GM19438 (cell line): ENCODE data around the gene NUP93.
"Not testable (repeated sequence)": the region's sequence is repeated elsewhere in the genome, so short reads cannot be mapped to it uniquely, and the experiment has no call there.

Source experiments
- ATAC-seq: cut with Tn5 transposase; IDR thresholded peaks from one replicate; pipeline ENCODE4 v1.9.1; 2021; ENCODE audit warnings: low read depth; ENCODE audit not compliant: unreplicated experiment

NUP93 gene

GRCh38 chr16:56810954-56811353 lies 81.0 kb downstream of the NUP93 start:
- ATAC-seq, result no peak

- ATAC-seq, result not testable (repeated sequence)
Measured at GRCh38 chr16:56811602-56812001, 81.7 kb downstream of the NUP93 start.

- ATAC-seq, result no peak
Measured at GRCh38 chr16:56812884-56813283, 83.0 kb downstream of the NUP93 start.

GRCh38 chr16:56814537-56815432 lies 84.9 kb downstream of the NUP93 start:
- no peak for ATAC-seq

GRCh38 chr16:56815721-56816120 lies 85.8 kb downstream of the NUP93 start:
- ATAC-seq, result no peak

- no peak for ATAC-seq
Measured at GRCh38 chr16:56817056-56817455, 87.1 kb downstream of the NUP93 start.

GRCh38 chr16:56817938-56818337 lies 88.0 kb downstream of the NUP93 start:
- ATAC-seq, result no peak

GRCh38 chr16:56823081-56823733 lies 93.3 kb downstream of the NUP93 start:
- ATAC-seq, result no peak

DNA sequence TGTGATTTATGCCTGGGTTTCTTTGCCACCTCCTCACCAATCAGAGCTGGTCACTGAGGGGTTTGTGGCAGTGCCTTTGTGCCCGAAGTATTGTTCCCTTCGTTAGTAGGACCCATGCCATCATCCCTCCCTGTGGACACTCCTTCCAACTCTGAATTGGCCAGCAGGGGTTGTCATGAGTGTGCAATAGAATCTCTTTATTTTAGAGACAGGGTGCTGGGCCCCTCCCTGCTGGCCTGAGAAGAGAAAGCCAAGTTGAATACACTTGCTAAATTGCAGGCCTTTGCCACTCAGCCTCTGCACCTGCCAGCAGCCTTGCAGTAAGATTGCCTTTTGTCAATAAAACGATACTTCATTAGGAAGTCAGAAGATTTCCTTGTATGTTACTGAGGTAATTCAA lies 94.4 kb downstream of the NUP93 start:
- ATAC-seq, result no peak

- no peak for ATAC-seq
Measured at GRCh38 chr16:56824804-56825203, 94.9 kb downstream of the NUP93 start.

DNA sequence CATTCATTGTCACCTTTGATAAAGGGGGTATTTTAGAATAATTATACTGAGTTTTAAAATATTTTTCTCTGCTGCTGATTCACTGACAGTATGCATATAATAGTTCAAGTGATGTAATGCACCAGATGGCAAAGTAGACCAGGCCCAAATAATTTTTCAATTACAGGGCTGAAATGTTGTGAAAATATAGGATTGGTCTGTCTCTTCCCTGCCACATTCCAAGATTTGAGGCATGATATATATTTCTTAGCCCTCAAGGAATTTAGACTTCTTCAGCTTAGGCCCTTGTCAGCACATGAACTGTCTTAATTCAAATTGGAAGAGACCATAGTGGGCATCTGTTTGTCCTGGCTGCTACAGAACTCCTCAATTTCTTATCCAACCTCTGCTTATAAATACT lies 95.9 kb downstream of the NUP93 start:
- ATAC-seq, result no peak

- ATAC-seq, result no peak
Measured at GRCh38 chr16:56828647-56829046, 98.7 kb downstream of the NUP93 start.

DNA sequence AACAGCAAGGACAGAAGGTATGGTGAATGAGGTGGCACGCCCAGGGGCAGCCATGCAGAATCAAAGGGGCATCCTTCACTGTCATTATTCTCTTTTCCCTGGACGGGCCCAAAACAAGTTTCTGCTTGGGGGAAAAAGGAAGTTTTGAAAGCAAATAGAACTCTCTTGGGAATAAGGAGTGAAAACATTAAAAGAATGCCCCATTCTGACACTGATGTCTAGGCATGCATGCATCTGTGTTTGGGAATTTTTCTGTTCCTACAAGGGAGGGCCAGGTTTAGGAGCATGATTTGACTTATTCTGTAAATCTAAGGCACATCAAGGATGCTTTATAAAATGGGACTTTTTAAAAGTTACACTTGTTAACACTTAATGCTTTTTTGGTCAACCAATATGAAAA lies 100.7 kb downstream of the NUP93 start:
- no peak for ATAC-seq

DNA sequence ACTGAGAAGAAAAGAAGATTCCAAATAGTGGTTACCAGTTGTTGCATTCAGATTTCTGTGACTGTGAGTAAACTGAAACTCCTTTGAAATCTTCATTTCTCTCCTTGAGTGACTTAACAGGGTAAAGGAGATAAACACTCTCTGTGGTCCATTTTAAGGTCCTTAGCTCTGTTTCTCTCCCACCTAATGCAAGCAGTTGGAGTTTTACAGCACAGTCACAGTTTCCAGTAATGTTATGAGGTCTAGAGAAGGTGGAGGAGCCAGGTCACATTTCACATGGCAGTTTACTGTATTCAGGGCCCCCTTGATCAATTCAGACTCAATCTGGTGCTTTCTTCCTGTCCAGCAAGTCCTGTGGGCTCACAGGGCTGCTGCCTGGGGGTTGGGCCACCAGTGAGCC lies 102.8 kb downstream of the NUP93 start:
- ATAC-seq, result no peak

DNA sequence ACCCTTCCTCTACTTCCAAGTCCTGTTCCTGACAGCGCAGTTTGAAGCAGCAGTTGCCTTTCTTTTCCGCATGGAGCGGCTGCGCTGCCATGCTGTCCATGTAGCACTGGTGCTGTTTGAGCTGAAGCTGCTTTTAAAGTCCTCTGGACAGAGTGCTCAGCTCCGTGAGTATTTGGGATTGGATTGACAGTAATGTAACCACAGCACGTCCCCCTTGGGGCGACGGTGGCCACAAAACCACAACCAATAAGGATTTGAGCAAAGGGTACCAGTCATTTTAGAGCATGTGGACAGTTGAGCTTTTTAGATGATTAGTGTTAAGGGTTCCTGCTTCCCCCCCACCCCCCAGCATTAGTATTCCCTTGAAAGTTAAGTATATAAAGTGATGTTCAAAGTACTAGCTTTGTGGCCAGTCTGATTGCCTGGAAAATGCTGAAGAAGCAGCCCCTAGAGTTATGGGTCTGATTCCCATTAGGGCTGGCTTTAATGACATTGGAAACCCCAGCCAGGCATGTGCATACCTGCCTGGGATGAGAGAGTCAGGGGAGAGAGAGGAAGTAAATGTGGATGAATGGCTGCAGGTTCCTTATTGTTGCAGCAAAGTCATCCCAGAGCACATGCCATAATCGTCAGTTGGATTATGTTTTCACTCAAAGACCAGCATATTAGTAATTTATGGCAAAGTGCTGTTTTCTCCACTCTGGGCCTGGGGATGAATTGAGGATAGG lies 103.5 kb downstream of the NUP93 start:
- ATAC-seq, result no peak

- no peak for ATAC-seq
Measured at GRCh38 chr16:56835320-56835719, 105.4 kb downstream of the NUP93 start.

DNA sequence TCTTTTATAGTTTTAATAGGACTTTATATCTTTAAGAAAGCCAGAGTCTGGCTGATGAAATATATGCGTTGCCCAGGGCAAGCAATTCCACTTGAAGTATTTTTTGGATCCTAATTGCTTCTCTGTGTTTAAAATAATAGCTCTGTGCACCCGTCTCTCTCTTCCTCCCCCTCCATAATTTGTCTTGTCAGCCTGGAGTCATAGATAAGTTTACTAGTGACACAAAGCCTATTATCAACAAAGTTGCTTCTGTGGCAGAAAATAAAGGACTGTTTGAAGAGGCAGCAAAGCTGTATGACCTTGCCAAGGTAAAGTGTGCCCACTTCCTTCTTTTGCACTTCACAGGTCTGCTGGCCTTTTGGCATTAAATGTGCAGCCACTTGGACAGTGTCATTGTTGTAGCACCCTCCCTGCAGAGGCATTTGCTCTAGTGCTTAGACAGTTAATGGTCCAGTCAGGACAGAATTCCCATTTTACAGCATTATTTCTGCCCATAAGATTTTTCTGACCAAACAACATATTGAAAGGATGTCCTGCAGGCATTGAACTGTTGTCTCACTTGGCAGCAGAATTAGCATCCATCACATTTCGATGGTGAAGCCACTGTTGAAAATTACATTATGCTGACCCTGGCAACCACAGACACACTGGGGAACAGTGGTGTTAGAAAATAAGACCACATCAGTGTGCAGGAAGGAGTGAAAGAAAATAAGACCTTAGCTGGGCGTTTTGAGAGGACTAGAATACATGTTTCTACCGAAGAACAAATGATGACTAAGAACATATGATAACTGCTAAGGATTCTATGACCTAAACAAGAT lies 106.7 kb downstream of the NUP93 start:
- ATAC-seq, result no peak

- ATAC-seq, result no peak
Measured at GRCh38 chr16:56838622-56839337, 108.9 kb downstream of the NUP93 start.

DNA sequence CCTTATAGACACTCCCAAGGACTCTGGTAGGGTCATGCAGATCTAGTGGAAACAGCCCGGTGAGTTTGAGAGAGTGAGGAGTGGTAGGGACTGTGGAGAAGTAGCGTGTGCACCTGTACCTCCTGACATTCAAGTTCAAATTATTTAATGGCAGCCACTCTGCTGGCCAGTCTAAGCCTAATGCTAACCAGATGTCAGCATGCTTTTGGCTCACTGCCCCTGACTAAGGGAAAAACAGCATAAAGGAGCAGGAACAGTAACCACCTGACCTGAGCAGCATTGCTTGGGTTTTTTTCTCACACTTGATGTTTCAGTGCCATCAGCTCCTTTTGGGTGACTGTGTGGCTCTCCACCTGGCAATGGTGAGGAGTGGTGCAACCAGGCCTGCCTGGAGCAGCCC lies 111.3 kb downstream of the NUP93 start:
- ATAC-seq, result no peak

- ATAC-seq, result no peak
Measured at GRCh38 chr16:56841659-56842058, 111.7 kb downstream of the NUP93 start.
